GM19035 (cell line): ENCODE measurements around the gene TTN.
A peak's percentile ranks its signal among the peaks of the same experiment; 100 is the strongest.

ENCODE experiments used
- ATAC-seq: cut with Tn5 transposase; IDR thresholded peaks from one replicate; pipeline ENCODE4 v1.9.1; 2021; ENCODE audit not compliant: unreplicated experiment

Gene TTN

GRCh38 chr2:178506524-178506923 is 300.7 kb downstream of the TTN start:
- ATAC-seq = no peak

GRCh38 chr2:178506101-178506500 is 301.1 kb downstream of the TTN start:
- no peak for ATAC-seq

- ATAC-seq = no peak
Measured at GRCh38 chr2:178502751-178503150, 304.5 kb downstream of the TTN start.

- no peak for ATAC-seq
Measured at GRCh38 chr2:178499640-178500039, 307.6 kb downstream of the TTN start.

GRCh38 chr2:178498137-178498536 is 309.1 kb downstream of the TTN start:
- peak; percentile 58 for ATAC-seq

GRCh38 chr2:178496049-178496448 is 311.2 kb downstream of the TTN start:
- ATAC-seq = no peak

GRCh38 chr2:178491612-178492011 is 315.6 kb downstream of the TTN start:
- ATAC-seq = no peak

- no peak for ATAC-seq
Measured at GRCh38 chr2:178485356-178485755, 321.9 kb downstream of the TTN start.

GRCh38 chr2:178484245-178485041 is 322.8 kb downstream of the TTN start:
- no peak for ATAC-seq

- ATAC-seq = peak; percentile 21
Measured at GRCh38 chr2:178482437-178482836, 324.8 kb downstream of the TTN start.

- peak; percentile 71 for ATAC-seq
Measured at GRCh38 chr2:178480227-178481181, 326.7 kb downstream of the TTN start, which contains the start of gene PLEKHA3. TSS of gene PLEKHA3 (plus strand) at chr2:178480457. CDS start at chr2:178480870, 413 bp downstream.

GRCh38 chr2:178479758-178480226 is 327.4 kb downstream of the TTN start:
- ATAC-seq = no peak

- no peak for ATAC-seq
Measured at GRCh38 chr2:178479275-178479616, 328.0 kb downstream of the TTN start.

GRCh38 chr2:178478439-178479274 is 328.6 kb downstream of the TTN start, which contains the start of gene FKBP7:
TSS of gene FKBP7 (minus strand) at chr2:178478600. CDS start at chr2:178478499, 101 bp downstream.
- peak; percentile 48 for ATAC-seq

- ATAC-seq = peak; percentile 7
Measured at GRCh38 chr2:178478130-178478438, 329.1 kb downstream of the TTN start.

- ATAC-seq = no peak
Measured at GRCh38 chr2:178477443-178478129, 329.6 kb downstream of the TTN start.

GRCh38 chr2:178476477-178476876 is 330.7 kb downstream of the TTN start:
- ATAC-seq = no peak
